OCI-LY7 (cell line): ENCODE measurements around the gene CCDC116. TPM values are rescaled to one million over a fixed set of nuclear protein-coding genes. Genes with fewer than 3 reads are reported as not detected.

Experiments
- BruUV-seq: library from RNA; stranded (reverse); fragments of 400-500 nt; replicated peaks from 2 replicates; lab custom pipeline; 2021; lab: Mats Ljungman, UMichigan
- CTCF ChIA-PET: fragments of 300-600 bp; sonication (Branson Sonifier 250); formaldehyde crosslinking; loops from one replicate; lab custom pipeline; 2022; ENCODE audit warnings: antibody characterized with exemption; ENCODE audit not compliant: unreplicated experiment; lab: Charles Lee
- POLR2A ChIA-PET: fragments of 300-600 bp; sonication (Branson Sonifier 250); formaldehyde crosslinking; loops from one replicate; lab custom pipeline; 2022; ENCODE audit warnings: antibody characterized with exemption; lab: Charles Lee
- DNase-seq: peaks from one replicate; pipeline ENCODE4 v3.0.0-alpha.2; 2015; ENCODE audit warnings: low spot score
- H2AFZ ChIP-seq: fragments of 200-600 bp; sonication (generic), shearing (Covaris generic); 2 replicates; pipeline ENCODE4 v1.6.1; 2014; ENCODE audit warnings: mild to moderate bottlenecking, antibody characterized with exemption, low read length, moderate library complexity
- H3K27ac ChIP-seq: fragments of 200-600 bp; sonication (generic); 2 replicates; pipeline ENCODE4 v1.5.1; 2014; ENCODE audit warnings: mixed run types, low read depth, mild to moderate bottlenecking, moderate library complexity, low read length, inconsistent platforms; ENCODE audit not compliant: poor library complexity, severe bottlenecking
- H3K36me3 ChIP-seq: fragments of 200-600 bp; sonication (generic); 2 replicates; pipeline ENCODE4 v1.6.1; 2014; ENCODE audit warnings: mild to moderate bottlenecking, antibody characterized with exemption, low read length, moderate library complexity, mixed read lengths; ENCODE audit not compliant: insufficient read depth
- H3K4me1 ChIP-seq: fragments of 200-600 bp; sonication (generic); 2 replicates; pipeline ENCODE4 v1.5.1; 2014; ENCODE audit warnings: mild to moderate bottlenecking, low read length; ENCODE audit not compliant: insufficient read depth, poor library complexity, severe bottlenecking
- H3K4me2 ChIP-seq: fragments of 200-600 bp; sonication (generic); 2 replicates; pipeline ENCODE4 v1.6.1; 2014; ENCODE audit warnings: mild to moderate bottlenecking, low read length
- H3K4me3 ChIP-seq: fragments of 200-600 bp; sonication (generic); 2 replicates; pipeline ENCODE4 v1.5.1; 2014; ENCODE audit warnings: mild to moderate bottlenecking, low read depth, low read length; ENCODE audit not compliant: poor library complexity, severe bottlenecking
- H3K79me2 ChIP-seq: fragments of 200-600 bp; sonication (generic); 2 replicates; pipeline ENCODE4 v1.6.1; 2016; ENCODE audit warnings: low read depth, mild to moderate bottlenecking, low read length, moderate library complexity, mixed read lengths; ENCODE audit not compliant: insufficient read depth
- H3K9me2 ChIP-seq: fragments of 200-600 bp; sonication (generic); 2 replicates; pipeline ENCODE4 v1.6.1; 2016; ENCODE audit warnings: mild to moderate bottlenecking, low read length, mixed read lengths; ENCODE audit not compliant: insufficient read depth
- H3K9me3 ChIP-seq: fragments of 200-600 bp; sonication (generic); 2 replicates; pipeline ENCODE4 v1.6.1; 2014; ENCODE audit warnings: mild to moderate bottlenecking, mixed run types, low read length, mixed read lengths
- H4K20me1 ChIP-seq: fragments of 200-600 bp; sonication (generic); 2 replicates; pipeline ENCODE4 v1.6.1; 2014; ENCODE audit warnings: mild to moderate bottlenecking, antibody characterized with exemption, low read length, moderate library complexity, mixed read lengths; ENCODE audit not compliant: insufficient read depth
- CTCF ChIP-seq: fragments of 200-600 bp; sonication (generic); conservative IDR thresholded peaks from 2 replicates; pipeline ENCODE4 v1.5.1; 2014; ENCODE audit warnings: mild to moderate bottlenecking, antibody characterized with exemption, low read length, moderate library complexity, mixed read lengths
- EZH2phosphoT487 ChIP-seq: fragments of 200-600 bp; sonication (generic); IDR thresholded peaks from 2 replicates; pipeline ENCODE4 v1.6.1; 2018; ENCODE audit warnings: low read depth, borderline replicate concordance, mild to moderate bottlenecking, mixed run types, antibody characterized with exemption, low read length, moderate library complexity, mixed read lengths
- intact Hi-C: fragments of 100-400 bp; cut with micrococcal nuclease; formaldehyde crosslinking; loops from one replicate; pipeline ENCODE4 v1.10.0; 2022; ENCODE audit not compliant: unreplicated experiment
- total RNA-seq, 2 experiments: library from RNA; depleted of rRNA in 1 of 2; stranded (reverse); fragments of >200 nt in 1 of 2; shearing (Covaris generic) in 1 of 2; gene quantifications; 2 replicates each; pipeline ENCODE4 v1.2.3, GENCODE V29; 2014 to 2022

Gene CCDC116
- total RNA-seq, 2 experiments from 2014 or later = 1.5 to 3.1 TPM

GRCh38 chr22:21669026-21669425 is 36.5 kb downstream of the CCDC116 start:
- H2AFZ ChIP-seq = no peak overlapping the region
- ChIA-PET POLR2A (interaction anchor here (0.5 to 1.0 kb wide), 2 partner anchors 29 to 104 kb away, joined by 3 to 5 read pairs; no protein-coding TSS in a partner anchor), CTCF (no interaction called here)
- DNase-seq = peak; percentile 80
- peaks cover 46% of the 10 kb centered on the region for H3K79me2 ChIP-seq
- peak overlapping the region; percentile 68 for H3K4me2 ChIP-seq
- H3K36me3 ChIP-seq = peaks cover 50% of the 10 kb centered on the region
- no TSS peak for BruUV-seq
- no peaks in the 10 kb centered on the region for H3K9me3 ChIP-seq
- peak overlapping the region; percentile 24 for H3K4me3 ChIP-seq
- no peak for TF ChIP-seq EZH2phosphoT487
- no peak for TF ChIP-seq CTCF
- peaks cover 65% of the 10 kb centered on the region for H3K4me1 ChIP-seq
- no peaks in the 10 kb centered on the region for H3K9me2 ChIP-seq
- no peaks in the 10 kb centered on the region for H4K20me1 ChIP-seq
- intact Hi-C loops = loop anchor here (5.0 kb wide), 1 partner anchor 38 kb away; no protein-coding TSS in a partner anchor
- H3K27ac ChIP-seq = peak overlapping the region; percentile 71

- Histone ChIP-seq H4K20me1 (no peaks in the 10 kb centered on the region), H2AFZ (no peak overlapping the region), H3K4me1 (peaks cover 53% of the 10 kb centered on the region), H3K27ac (peak overlapping the region; percentile 71), H3K4me3 (no peak overlapping the region), H3K9me3 (no peaks in the 10 kb centered on the region), H3K4me2 (peak overlapping the region; percentile 68), H3K79me2 (peaks cover 35% of the 10 kb centered on the region), H3K36me3 (peaks cover 77% of the 10 kb centered on the region), H3K9me2 (no peaks in the 10 kb centered on the region)
- no TSS peak for BruUV-seq
- CTCF ChIA-PET = no interaction called here
- intact Hi-C loops = no loop called here
- peak; percentile 37 for DNase-seq
- TF ChIP-seq CTCF (peak; percentile 39; the same call in 1 of the 2 replicates), EZH2phosphoT487 (no peak)
- POLR2A ChIA-PET = interaction anchor here (0.7 kb wide), 1 partner anchor 42 kb away, joined by 3 read pairs; no protein-coding TSS in a partner anchor
Measured at GRCh38 chr22:21672107-21672629, 39.6 kb downstream of the CCDC116 start.

- CTCF ChIA-PET = no interaction called here
- POLR2A ChIA-PET = no interaction called here
- Histone ChIP-seq H3K4me1 (peaks cover 41% of the 10 kb centered on the region), H3K36me3 (peaks cover 82% of the 10 kb centered on the region), H3K9me3 (no peaks in the 10 kb centered on the region), H3K4me3 (no peak overlapping the region), H3K9me2 (no peaks in the 10 kb centered on the region), H2AFZ (no peak overlapping the region), H3K79me2 (peaks cover 22% of the 10 kb centered on the region; the same call in 1 of the 2 replicates), H3K27ac (no peak overlapping the region), H4K20me1 (no peaks in the 10 kb centered on the region), H3K4me2 (no peak overlapping the region)
- TF ChIP-seq CTCF (0 out of 2 replicates have a peak, but pooled peaks have one; percentile 9), EZH2phosphoT487 (no peak)
- BruUV-seq = no TSS peak
- intact Hi-C loops = no loop called here
- DNase-seq = no peak
Measured at GRCh38 chr22:21673534-21674321, 41.2 kb downstream of the CCDC116 start.
